Heart left ventricle (tissue), 16 donors: ENCODE results near the gene MEIS2. TPM values are rescaled to one million over a fixed set of nuclear protein-coding genes. Genes with fewer than 3 reads are reported as not detected.

Source experiments
- ATAC-seq, 4 donors: fragments of 200-7000 bp; cut with Tn5 transposase; one replicate each; pipeline ENCODE4 v1.9.1; 2020 to 2022; ENCODE audit warnings: moderate library complexity in 4 of 4, mild to moderate bottlenecking in 3 of 4, moderate number of reproducible peaks in 1 of 4
- DNase-seq, 5 donors: peaks; one replicate each; pipeline ENCODE4 v3.0.0-alpha.2; 2020
- H3K27ac ChIP-seq, 12 donors: fragments of 200-600 bp; sonication (generic) in 4 of 12; one replicate each; pipeline versions ENCODE4 v1.5.0 to v1.8.0; 2016 to 2022; ENCODE audit warnings: mild to moderate bottlenecking in 2 of 12
- H3K27me3 ChIP-seq, 9 donors: fragments of 200-600 bp; sonication (generic) in 2 of 9; one replicate each; pipeline versions ENCODE4 v1.5.1 to v1.8.0; 2016 to 2022; ENCODE audit warnings: mild to moderate bottlenecking in 3 of 9
- H3K36me3 ChIP-seq, 9 donors: fragments of 200-600 bp; sonication (generic) in 2 of 9; one replicate each; pipeline versions ENCODE4 v1.5.0 to v1.8.0; 2018 to 2022; ENCODE audit warnings: mild to moderate bottlenecking in 2 of 9
- H3K4me1 ChIP-seq, 12 donors: fragments of 200-600 bp; sonication (generic) in 4 of 12; one replicate each; pipeline versions ENCODE4 v1.5.0 to v1.8.0; 2016 to 2022; ENCODE audit warnings: mild to moderate bottlenecking in 3 of 12
- H3K4me3 ChIP-seq, 12 donors: fragments of 200-600 bp; sonication (generic) in 4 of 12; one replicate each; pipeline versions ENCODE4 v1.5.0 to v1.8.0; 2017 to 2022; ENCODE audit warnings: mild to moderate bottlenecking in 9 of 12, moderate library complexity in 4 of 12
- H3K9me3 ChIP-seq, 12 donors: fragments of 200-600 bp; sonication (generic) in 4 of 12; one replicate each; pipeline versions ENCODE4 v1.5.0 to v1.8.0; 2016 to 2022; ENCODE audit warnings: mild to moderate bottlenecking in 1 of 12
- CTCF ChIP-seq, 12 donors: fragments of 200-600 bp; sonication (generic) in 4 of 12; IDR thresholded peaks; one replicate each; pipeline versions ENCODE4 v1.5.0 to v1.8.0; 2018 to 2022; ENCODE audit warnings: antibody characterized with exemption in 12 of 12, mild to moderate bottlenecking in 5 of 12
- POLR2A ChIP-seq, 2 donors: fragments of 450-650 bp; IDR thresholded peaks; one replicate each; pipeline ENCODE4 v1.6.1; 2017; ENCODE audit warnings: antibody characterized with exemption in 2 of 2, mild to moderate bottlenecking in 2 of 2, moderate library complexity in 2 of 2
- WGBS, 4 donors: extraction: QIAGEN DNeasy Blood & Tissue Kit in 2 of 4; methylation state at CpG; one replicate each; pipeline versions ENCODE4 v1.1.5 to v1.1.7; 2013 to 2018; 5-methylcytosine and 5-hydroxymethylcytosine counted together
- intact Hi-C, 10 donors: fragments of 100-400 bp; cut with DNase I; formaldehyde crosslinking; loops; one replicate each; pipeline versions ENCODE4 v1.11.1 to v1.14.2; 2022
- polyA plus RNA-seq, 2 donors: library from polyadenylated mRNA; stranded (reverse); fragments of 200-250 nt; gene quantifications; one replicate each; pipeline ENCODE4 v1.2.3, GENCODE V29; 2013
- total RNA-seq, 9 donors: library from RNA; depleted of rRNA in 2 of 9; stranded (reverse); fragments of >200 nt in 2 of 9; fragmentation: NEBNext Ultra II Directional in 3 of 9; extraction: Animal tissue kit (Norgen Biotek cat#: 25700) in 3 of 9; gene quantifications; one replicate each; pipeline versions ENCODE4 v1.1.0 to v1.2.4, GENCODE V29; 2016 to 2023
- donor health status: ischemic (EF 13 %, LVEDD 7.1; RV severe dilation, severe dysfunction).
- donor health status: healthy with polysubstance abuse.
- donor health status: DM: no; HTN: yes; CAD: no.
- donor health status: DM: no; HTN: no; CAD: no.
- donor health status: ischemic (EF 25% LVEDD 6.9; RV normal size, moderate dysfunction).
- donor health status: ischemic (EF 25% LVEDD 5.7; RV mildly dilated, moderate dysfunction).
- donor health status: healthy.
- donor health status: DM: yes; HTN: yes; CAD: no.
- donor health status: ischemic (EF 35%, LVEDD 5.7; RV mildly dilated, moderate dysfunction).
- donor health status: nonischemic (EF 11% LVEDD 7.7; RV severe dilation, severe dysfunction).
- donor health status: DM: yes; HTN: yes; CAD: no.
- donor health status: PGD.
- donor health status: ischemic (EF 29% LVEDD 5.4; RV normal size, mild dysfunction).
- donor health status: nonischemic (EF 23%, LVEDD 6.1; RV moderate dilation, normal function).

The MEIS2 gene
- total and polyA plus RNA-seq, 11 donors: 13.2 to 89.7 (median 49.7) TPM

- Histone ChIP-seq H3K27me3 (peaks cover 0 to 71% (median 10%) of the 10 kb centered on the region in 9 donors), H3K9me3 (no peaks in the 10 kb centered on the region), H3K27ac (peak overlapping the region in 1 of 12 donors; percentile 79), H3K4me1 (peaks cover 0 to 26% (median 2%) of the 10 kb centered on the region in 12 donors), H3K4me3 (peak overlapping the region in 11 of 12 donors; percentile 10 to 53 (median 41)), H3K36me3 (peaks cover 0 to 18% (median 0%) of the 10 kb centered on the region in 9 donors)
- 16 to 29% (median 23%) methylated on average over 29 to 35 of the region's 35 CpGs for WGBS, 4 donors
- DNase-seq (peak in 1 of 5 donors; percentile 50), ATAC-seq (no peak)
- intact Hi-C loops: loop anchor here in 7 of 10 donors (5.0 to 10.0 kb wide), 9 partner anchors 215 to 1373 kb away; partner anchors contain the start of gene MEIS2 (in 3 of the 7)
- TF ChIP-seq CTCF (IDR thresholded peaks at IDR 0.05) (no peak), POLR2A (IDR thresholded peaks at IDR 0.05) (no peak)
Observed at GRCh38 chr15:36887214-36887961, 213.0 kb downstream of the MEIS2 start.

GRCh38 chr15:36886701-36887100 is 213.6 kb downstream of the MEIS2 start:
- no peaks in the 10 kb centered on the region for H3K9me3 ChIP-seq
- H3K4me1 ChIP-seq: peaks cover 0 to 26% (median 2%) of the 10 kb centered on the region in 12 donors
- peaks cover 0 to 78% (median 11%) of the 10 kb centered on the region in 9 donors for H3K27me3 ChIP-seq
- intact Hi-C loops: loop anchor here in 7 of 10 donors (5.0 to 10.0 kb wide), 9 partner anchors 216 to 1372 kb away; partner anchors contain the start of gene MEIS2 (in 3 of the 7)
- no peak for TF ChIP-seq POLR2A (IDR thresholded peaks at IDR 0.05)
- TF ChIP-seq CTCF (IDR thresholded peaks at IDR 0.05): no peak
- peak overlapping the region in 1 of 12 donors; percentile 79 for H3K27ac ChIP-seq
- DNase-seq: no peak
- H3K4me3 ChIP-seq: peak overlapping the region in 1 of 12 donors; percentile 53
- 68 to 77% (median 72%) methylated on average over 8 of the region's 8 CpGs for WGBS, 4 donors
- no peak for ATAC-seq
- peaks cover 0 to 13% (median 0%) of the 10 kb centered on the region in 9 donors for H3K36me3 ChIP-seq

GRCh38 chr15:36886191-36886590 is 214.2 kb downstream of the MEIS2 start:
- ATAC-seq (no peak), DNase-seq (no peak)
- no peaks in the 10 kb centered on the region for H3K9me3 ChIP-seq
- 78 to 87% (median 85%) methylated on average over 13 of the region's 13 CpGs for WGBS, 4 donors
- intact Hi-C loops: loop anchor here in 7 of 10 donors (5.0 to 10.0 kb wide), 9 partner anchors 216 to 1371 kb away; partner anchors contain the start of gene MEIS2 (in 3 of the 7)
- H3K27ac ChIP-seq: peak overlapping the region in 1 of 12 donors; percentile 79
- H3K27me3 ChIP-seq: peaks cover 0 to 83% (median 11%) of the 10 kb centered on the region in 9 donors
- no peak for TF ChIP-seq CTCF (IDR thresholded peaks at IDR 0.05)
- TF ChIP-seq POLR2A (IDR thresholded peaks at IDR 0.05): no peak
- H3K36me3 ChIP-seq: peaks cover 0 to 8% (median 0%) of the 10 kb centered on the region in 9 donors
- H3K4me3 ChIP-seq: no peak overlapping the region
- H3K4me1 ChIP-seq: peaks cover 0 to 26% (median 2%) of the 10 kb centered on the region in 12 donors

GRCh38 chr15:36885771-36886170 is 214.6 kb downstream of the MEIS2 start:
- TF ChIP-seq POLR2A (IDR thresholded peaks at IDR 0.05) (no peak), CTCF (IDR thresholded peaks at IDR 0.05) (no peak)
- DNase-seq (no peak), ATAC-seq (no peak)
- WGBS, 4 donors: 63 to 69% (median 69%) methylated on average over 3 of the region's 3 CpGs
- intact Hi-C loops: loop anchor here in 7 of 10 donors (5.0 to 10.0 kb wide), 9 partner anchors 217 to 1371 kb away; partner anchors contain the start of gene MEIS2 (in 3 of the 7)
- no peak overlapping the region for H3K4me3 ChIP-seq
- H3K9me3 ChIP-seq: no peaks in the 10 kb centered on the region
- H3K27me3 ChIP-seq: peaks cover 0 to 87% (median 11%) of the 10 kb centered on the region in 9 donors
- H3K36me3 ChIP-seq: peaks cover 0 to 4% (median 0%) of the 10 kb centered on the region in 9 donors
- peak overlapping the region in 1 of 12 donors; percentile 79 for H3K27ac ChIP-seq
- peaks cover 0 to 26% (median 2%) of the 10 kb centered on the region in 12 donors for H3K4me1 ChIP-seq
